ENCODE data around the gene ALG14. TPM values are rescaled to one million over a fixed set of nuclear protein-coding genes. Genes with fewer than 3 reads are reported as not detected.
A peak's percentile ranks its signal among the peaks of the same experiment; 100 is the strongest.

Gene ALG14
- total RNA-seq, 1 donor from 2014 or later, result 5.5 TPM

DNA sequence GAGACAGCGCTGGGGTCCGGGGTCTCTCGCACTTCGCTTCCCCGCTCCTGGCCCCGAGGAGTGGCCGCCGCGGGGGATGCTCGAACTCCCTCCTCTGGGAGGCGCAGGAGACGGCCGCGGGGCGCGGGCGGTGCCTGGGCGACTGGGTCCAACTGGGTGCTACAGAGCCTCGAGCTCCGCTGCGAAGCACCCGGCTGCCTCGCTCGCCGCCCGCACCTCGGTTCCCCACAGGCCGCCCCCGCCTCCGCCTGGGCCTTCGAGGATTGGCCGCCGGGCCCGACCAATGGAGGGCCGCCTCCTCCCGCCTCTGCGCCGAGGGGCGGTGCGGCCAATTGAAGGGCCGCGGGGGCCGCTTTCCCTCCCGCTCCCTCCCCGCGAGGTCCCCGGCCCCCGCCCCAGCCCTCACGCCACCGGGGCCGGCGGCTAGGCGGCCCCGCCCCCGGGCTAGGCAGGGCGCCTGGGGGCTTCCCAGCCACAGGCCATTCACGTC is 145.8 kb downstream of the ALG14 start, which contains the start of gene CNN3:
CNN3 (minus strand) TSS at position 196 of the 490 bp plus-strand sequence. CDS start 216 bp downstream, outside the sequence.
- Mint-ChIP-seq H3K27ac (ENCODE audit: unreplicated experiment) (peak within 1 kb of the TSS; percentile 100), H3K9me3 (no peaks in the 10 kb centered on the region), H3K27me3 (ENCODE audit: low read depth) (peaks cover 9% of the 10 kb centered on the region), H3K36me3 (ENCODE audit: low read depth) (peaks cover 2% of the 10 kb centered on the region), H3K4me1 (peaks cover 73% of the 10 kb centered on the region), H3K4me3 (peak within 1 kb of the TSS; percentile 99)
- TF ChIP-seq, protein P1, sequence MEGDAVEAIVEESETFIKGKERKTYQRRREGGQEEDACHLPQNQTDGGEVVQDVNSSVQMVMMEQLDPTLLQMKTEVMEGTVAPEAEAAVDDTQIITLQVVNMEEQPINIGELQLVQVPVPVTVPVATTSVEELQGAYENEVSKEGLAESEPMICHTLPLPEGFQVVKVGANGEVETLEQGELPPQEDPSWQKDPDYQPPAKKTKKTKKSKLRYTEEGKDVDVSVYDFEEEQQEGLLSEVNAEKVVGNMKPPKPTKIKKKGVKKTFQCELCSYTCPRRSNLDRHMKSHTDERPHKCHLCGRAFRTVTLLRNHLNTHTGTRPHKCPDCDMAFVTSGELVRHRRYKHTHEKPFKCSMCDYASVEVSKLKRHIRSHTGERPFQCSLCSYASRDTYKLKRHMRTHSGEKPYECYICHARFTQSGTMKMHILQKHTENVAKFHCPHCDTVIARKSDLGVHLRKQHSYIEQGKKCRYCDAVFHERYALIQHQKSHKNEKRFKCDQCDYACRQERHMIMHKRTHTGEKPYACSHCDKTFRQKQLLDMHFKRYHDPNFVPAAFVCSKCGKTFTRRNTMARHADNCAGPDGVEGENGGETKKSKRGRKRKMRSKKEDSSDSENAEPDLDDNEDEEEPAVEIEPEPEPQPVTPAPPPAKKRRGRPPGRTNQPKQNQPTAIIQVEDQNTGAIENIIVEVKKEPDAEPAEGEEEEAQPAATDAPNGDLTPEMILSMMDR (conservative IDR thresholded peaks at IDR 0.05), result no peak
- DNase-seq (ENCODE audit: low read depth, low spot score), result peak; percentile 84

DNA sequence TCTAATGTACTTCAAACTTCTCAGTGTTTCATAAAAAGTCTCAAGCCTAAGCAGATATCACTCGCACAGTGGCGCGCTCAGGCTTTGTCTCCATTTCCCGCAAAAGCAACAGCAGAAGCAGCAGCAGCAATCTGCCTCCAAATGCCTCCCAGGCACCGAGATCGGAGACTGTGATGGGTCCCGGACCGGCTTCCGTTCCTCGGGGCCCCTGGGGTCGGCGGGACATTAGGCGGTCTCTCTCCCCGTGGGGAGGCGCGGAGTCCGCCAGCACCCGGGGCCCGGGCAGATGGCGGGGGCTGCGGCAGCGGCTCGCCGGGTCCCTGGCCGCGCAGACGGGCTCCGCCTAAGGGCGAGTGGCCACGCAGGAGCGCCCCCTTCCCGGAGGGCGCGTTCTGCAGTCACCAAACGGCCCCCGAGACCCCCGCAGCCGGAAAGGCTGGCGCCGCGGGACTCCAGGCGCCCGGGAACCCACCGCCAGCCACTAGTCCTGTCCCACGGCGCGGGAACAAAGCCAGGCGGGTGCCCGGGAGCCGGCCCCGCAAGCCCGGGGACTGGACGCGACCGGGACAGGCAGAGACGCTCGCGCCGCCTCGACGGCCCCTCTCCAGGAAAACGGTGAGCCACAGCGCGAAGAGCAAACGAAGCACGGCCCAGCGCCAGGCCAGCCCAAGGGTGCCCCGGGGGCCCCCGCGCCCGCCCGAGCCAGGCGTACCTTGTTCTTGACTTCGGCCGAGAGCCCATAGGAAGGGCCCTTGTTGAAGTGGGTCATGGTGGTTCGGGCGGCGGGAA is 146.4 kb downstream of the ALG14 start:
- peak; percentile 62 for DNase-seq (ENCODE audit: low read depth, low spot score)
- Mint-ChIP-seq H3K27ac (ENCODE audit: unreplicated experiment) (peak overlapping the region; percentile 100), H3K9me3 (no peaks in the 10 kb centered on the region), H3K27me3 (ENCODE audit: low read depth) (peaks cover 9% of the 10 kb centered on the region), H3K4me3 (peak overlapping the region; percentile 99), H3K36me3 (ENCODE audit: low read depth) (peaks cover 5% of the 10 kb centered on the region), H3K4me1 (peaks cover 80% of the 10 kb centered on the region)
- TF ChIP-seq, protein P1 (conservative IDR thresholded peaks at IDR 0.05), result peak; percentile 59

DNA sequence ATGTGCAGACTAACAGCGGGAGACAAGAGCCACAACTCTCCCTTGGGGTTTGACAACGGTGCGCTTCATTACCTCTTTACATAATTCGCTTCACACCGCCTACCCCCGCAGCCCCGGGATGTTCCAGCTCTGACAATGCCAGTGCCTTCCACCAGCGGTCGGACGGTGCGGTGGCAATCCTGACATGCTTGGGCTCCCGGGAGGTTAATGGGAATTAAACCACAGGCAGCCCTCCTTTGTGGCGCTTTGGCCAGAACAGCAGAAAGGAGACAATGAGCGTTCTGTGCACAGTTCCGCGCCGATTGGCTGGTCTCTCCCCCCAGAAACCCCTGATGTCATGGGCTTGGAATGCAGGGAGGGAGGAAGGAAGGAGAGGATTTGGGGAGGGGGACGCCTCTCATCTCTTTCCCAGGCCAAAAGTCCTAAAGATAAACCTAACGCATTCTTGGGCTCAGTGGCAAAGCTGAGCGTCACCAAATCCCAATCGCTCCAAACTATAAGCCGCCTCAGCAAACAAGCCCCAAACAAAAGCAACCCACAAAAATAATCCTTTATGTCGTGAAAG is 147.1 kb downstream of the ALG14 start:
- H3K36me3 Mint-ChIP-seq (ENCODE audit: low read depth), result peaks cover 5% of the 10 kb centered on the region
- H3K27ac Mint-ChIP-seq (ENCODE audit: unreplicated experiment), result peak overlapping the region; percentile 100
- TF ChIP-seq, protein P1 (conservative IDR thresholded peaks at IDR 0.05), result no peak
- H3K9me3 Mint-ChIP-seq, result no peaks in the 10 kb centered on the region
- H3K27me3 Mint-ChIP-seq (ENCODE audit: low read depth), result peaks cover 9% of the 10 kb centered on the region
- H3K4me1 Mint-ChIP-seq, result peaks cover 83% of the 10 kb centered on the region
- peak; percentile 81 for DNase-seq (ENCODE audit: low read depth, low spot score)
- H3K4me3 Mint-ChIP-seq, result peak overlapping the region; percentile 99

DNA sequence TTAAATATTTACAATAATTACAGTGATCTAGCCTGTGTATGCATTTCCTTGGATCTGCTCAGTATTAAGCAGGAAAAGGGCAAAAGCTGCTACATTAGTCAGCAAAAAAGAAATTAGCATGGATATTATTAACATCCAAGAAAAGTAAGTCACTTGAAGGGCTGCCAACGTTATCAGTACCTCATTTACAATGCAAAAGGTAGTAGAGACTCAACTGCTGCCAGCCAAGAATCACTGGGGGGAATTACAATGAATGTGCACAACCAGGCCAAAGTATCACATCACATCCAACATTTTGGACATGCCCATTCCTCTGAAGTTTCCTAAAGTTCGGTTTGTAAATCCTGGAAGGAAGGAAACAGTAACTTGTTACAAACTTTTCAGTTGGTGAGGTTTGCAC is 147.7 kb downstream of the ALG14 start:
- Mint-ChIP-seq H3K36me3 (ENCODE audit: low read depth) (peaks cover 5% of the 10 kb centered on the region), H3K27ac (ENCODE audit: unreplicated experiment) (peak overlapping the region; percentile 100), H3K9me3 (no peaks in the 10 kb centered on the region), H3K27me3 (ENCODE audit: low read depth) (peaks cover 9% of the 10 kb centered on the region), H3K4me3 (peak overlapping the region; percentile 99), H3K4me1 (peaks cover 83% of the 10 kb centered on the region)
- TF ChIP-seq, protein P1 (conservative IDR thresholded peaks at IDR 0.05), result no peak
- DNase-seq (ENCODE audit: low read depth, low spot score), result no peak

Other genes starting within 250 kb of the ALG14 start
- gene CNN3, start 145.8 kb downstream of the ALG14 start, total RNA-seq, result 318 and 322 TPM in 2 replicates
- 0.89 and 1.2 TPM in 2 replicates for gene TLCD4, start 44.4 kb upstream of the ALG14 start, total RNA-seq
- gene RWDD3, start 161.3 kb upstream of the ALG14 start, total RNA-seq, result 18.9 and 22.9 TPM in 2 replicates

Data from neural crest cell (in vitro differentiated cells).